CD4-positive, alpha-beta T cell treated with Interferon alpha-2 for 1 hour (primary cell): ENCODE results near the gene MINDY4B.

Experiments
- DNase-seq, 2 donors: peaks; one replicate each; pipeline ENCODE4 v3.0.0-alpha.2; 2020 to 2022

The MINDY4B gene

GRCh38 chr3:150905339-150905738 lies at the start of gene MINDY4B:
Gene MINDY4B, minus strand, starts transcription at chr3:150905439. Its CDS starts 0 bp downstream, at chr3:150905439.
- no peak for DNase-seq

GRCh38 chr3:150951923-150952322 lies 46.7 kb upstream of the MINDY4B start:
- no peak for DNase-seq

GRCh38 chr3:150945226-150946032 lies 40.2 kb upstream of the MINDY4B start:
- no peak for DNase-seq

GRCh38 chr3:150942221-150942620 lies 37.0 kb upstream of the MINDY4B start:
- DNase-seq, result no peak

- no peak for DNase-seq
These were observed 31.5 kb upstream of the MINDY4B start for GRCh38 chr3:150936693-150937092.

GRCh38 chr3:150933473-150933995 lies 28.3 kb upstream of the MINDY4B start:
- no peak for DNase-seq

GRCh38 chr3:150931745-150932144 lies 26.5 kb upstream of the MINDY4B start:
- no peak for DNase-seq

- no peak for DNase-seq
These were observed 25.6 kb upstream of the MINDY4B start for GRCh38 chr3:150930839-150931238.

- DNase-seq, result no peak
These were observed 23.0 kb upstream of the MINDY4B start for GRCh38 chr3:150928234-150928633.

GRCh38 chr3:150926328-150926727 lies 21.1 kb upstream of the MINDY4B start:
- no peak for DNase-seq

- DNase-seq, result peak; percentile 29 to 45
These were observed 20.5 kb upstream of the MINDY4B start for GRCh38 chr3:150925751-150926201.

GRCh38 chr3:150922611-150923010 lies 17.4 kb upstream of the MINDY4B start:
- no peak for DNase-seq

- no peak for DNase-seq
These were observed 16.0 kb upstream of the MINDY4B start for GRCh38 chr3:150921209-150921608.

GRCh38 chr3:150920236-150920635 lies 15.0 kb upstream of the MINDY4B start:
- DNase-seq, result no peak

- no peak for DNase-seq
These were observed 12.7 kb upstream of the MINDY4B start for GRCh38 chr3:150917951-150918350.

- DNase-seq, result no peak
These were observed 8.1 kb upstream of the MINDY4B start for GRCh38 chr3:150913133-150913922.

GRCh38 chr3:150912501-150912900 lies 7.3 kb upstream of the MINDY4B start:
- no peak for DNase-seq

- DNase-seq, result no peak
These were observed 6.5 kb upstream of the MINDY4B start for GRCh38 chr3:150911771-150912170.

- DNase-seq, result no peak
These were observed 1.2 kb upstream of the MINDY4B start for GRCh38 chr3:150906461-150906860.

- DNase-seq, result no peak
These were observed 507 bp upstream of the MINDY4B start for GRCh38 chr3:150905746-150906145.

- no peak for DNase-seq
These were observed 2.3 kb downstream of the MINDY4B start for GRCh38 chr3:150902988-150903387.

- DNase-seq, result no peak
These were observed 3.4 kb downstream of the MINDY4B start for GRCh38 chr3:150901793-150902192.

- DNase-seq, result no peak
These were observed 6.1 kb downstream of the MINDY4B start for GRCh38 chr3:150899141-150899540.
